Astrocyte (in vitro differentiated cells and primary cell): ENCODE data around the gene HEY2. TPM values are rescaled to one million over a fixed set of nuclear protein-coding genes. Genes with fewer than 3 reads are reported as not detected.
A peak's percentile ranks its signal among the peaks of the same experiment; 100 is the strongest.

Experiments used
- DNase-seq: peaks from one replicate; pipeline ENCODE4 v3.0.0-alpha.2; 2010; ENCODE audit warnings: low read depth
- FAIRE-seq: peaks from 2 replicates; lab custom pipeline; 2011; peaks lifted over from hg19 to GRCh38; lab: Jason Lieb, UNC
- H2AFZ ChIP-seq: 2 replicates; pipeline ENCODE4 v1.6.0; 2012; ENCODE audit warnings: low read depth, low read length, inconsistent platforms
- H3K27ac ChIP-seq: 2 replicates; pipeline ENCODE4 v1.5.1; 2011; ENCODE audit warnings: low read depth, low read length, inconsistent platforms
- H3K27me3 ChIP-seq: 2 replicates; pipeline ENCODE4 v1.6.0; 2011; ENCODE audit warnings: low read length, inconsistent platforms; ENCODE audit not compliant: insufficient read depth
- H3K36me3 ChIP-seq: 2 replicates; pipeline ENCODE4 v1.5.1; 2011; ENCODE audit warnings: low read length, inconsistent platforms; ENCODE audit not compliant: insufficient read depth
- H3K4me1 ChIP-seq: 2 replicates; pipeline ENCODE4 v1.5.1; 2011; ENCODE audit warnings: low read length, inconsistent platforms; ENCODE audit not compliant: insufficient read depth
- H3K4me2 ChIP-seq: 2 replicates; pipeline ENCODE4 v1.6.0; 2012; ENCODE audit warnings: low read length, inconsistent platforms
- H3K4me3 ChIP-seq: 2 replicates; pipeline ENCODE4 v1.5.1; 2011; ENCODE audit warnings: low read depth, mild to moderate bottlenecking, low read length, inconsistent platforms; ENCODE audit not compliant: insufficient read depth
- H3K79me2 ChIP-seq: 2 replicates; pipeline ENCODE4 v1.6.0; 2012; ENCODE audit warnings: mild to moderate bottlenecking, low read length, inconsistent platforms; ENCODE audit not compliant: insufficient read depth
- H3K9ac ChIP-seq: 2 replicates; pipeline ENCODE4 v1.6.0; 2012; ENCODE audit warnings: mild to moderate bottlenecking, low read length, inconsistent platforms
- H3K9me3 ChIP-seq: 2 replicates; pipeline ENCODE4 v1.5.1; 2012; ENCODE audit warnings: low read depth, mild to moderate bottlenecking, low read length, inconsistent platforms; ENCODE audit not compliant: insufficient read depth
- H4K20me1 ChIP-seq: 2 replicates; pipeline ENCODE4 v1.6.0; 2012; ENCODE audit warnings: low read length, inconsistent platforms; ENCODE audit not compliant: insufficient read depth
- H3K27ac Mint-ChIP-seq: one replicate; pipeline ENCODE4 v1.8.0; 2021; ENCODE audit warnings: mild to moderate bottlenecking, mixed read lengths; ENCODE audit not compliant: unreplicated experiment
- H3K27me3 Mint-ChIP-seq: one replicate; pipeline ENCODE4 v1.8.0; 2021; ENCODE audit warnings: low read depth, mixed read lengths; ENCODE audit not compliant: unreplicated experiment
- H3K36me3 Mint-ChIP-seq: one replicate; pipeline ENCODE4 v1.8.0; 2021; ENCODE audit warnings: low read depth, mixed read lengths; ENCODE audit not compliant: unreplicated experiment
- H3K4me1 Mint-ChIP-seq: one replicate; pipeline ENCODE4 v1.8.0; 2021; ENCODE audit warnings: low read depth, mixed read lengths; ENCODE audit not compliant: unreplicated experiment
- H3K4me3 Mint-ChIP-seq: one replicate; pipeline ENCODE4 v1.8.0; 2021; ENCODE audit warnings: mild to moderate bottlenecking, moderate library complexity, mixed read lengths; ENCODE audit not compliant: unreplicated experiment
- H3K9me3 Mint-ChIP-seq: one replicate; pipeline ENCODE4 v1.8.0; 2021; ENCODE audit warnings: mild to moderate bottlenecking, mixed read lengths; ENCODE audit not compliant: unreplicated experiment
- CTCF ChIP-seq: IDR thresholded peaks from 2 replicates; pipeline ENCODE4 v1.5.1; 2011; ENCODE audit warnings: low read depth, mild to moderate bottlenecking, inconsistent platforms, low read length, moderate library complexity; ENCODE audit not compliant: insufficient read depth
- EZH2 ChIP-seq: IDR thresholded peaks from 2 replicates; pipeline ENCODE4 v1.6.1; 2012; ENCODE audit warnings: mild to moderate bottlenecking, low read length, inconsistent platforms; ENCODE audit not compliant: insufficient read depth
- total RNA-seq: library from RNA; stranded (reverse); gene quantifications from 2 replicates; pipeline ENCODE4 v1.2.1, GENCODE V29; 2021

HEY2 gene
- total RNA-seq, 1 donor from 2014 or later = 1.0 TPM

DNA sequence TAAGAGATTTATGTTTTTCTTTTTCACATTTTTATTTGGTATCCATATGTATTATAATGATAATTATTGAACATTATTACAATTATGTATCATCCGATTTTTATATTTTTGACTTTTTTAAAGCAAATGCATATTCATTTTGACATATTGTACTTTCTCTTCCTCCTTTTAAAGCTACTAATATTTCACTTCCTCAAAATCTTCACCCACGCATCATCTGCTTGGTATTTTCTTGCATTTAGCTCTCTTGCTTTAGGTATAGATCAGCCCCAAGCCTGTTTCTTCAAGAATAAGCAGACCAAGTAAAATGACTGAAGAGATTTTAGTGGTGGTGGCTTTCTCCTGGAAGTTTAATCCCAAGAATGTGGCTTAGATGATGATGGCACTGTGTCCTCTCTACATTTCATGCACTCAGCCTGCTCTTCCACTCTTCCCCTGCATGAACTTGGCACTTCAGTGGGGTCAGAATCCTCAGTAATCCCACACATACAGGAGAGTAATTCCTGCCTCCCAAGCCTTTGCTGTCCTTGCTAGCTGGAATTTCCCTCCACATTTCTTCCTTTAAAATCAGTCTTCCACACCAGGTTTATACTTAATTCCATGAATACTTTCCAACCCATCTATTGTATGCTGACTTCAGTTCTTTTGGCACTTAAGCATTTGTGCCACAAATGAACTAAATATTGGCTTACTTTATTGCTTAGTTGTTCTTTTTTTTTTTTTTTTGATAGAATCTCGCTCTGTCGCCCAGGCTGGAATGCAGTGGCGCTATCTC is 49.5 kb downstream of the HEY2 start:
- Histone ChIP-seq H3K4me3 (no peak overlapping the region), H2AFZ (no peak overlapping the region), H3K36me3 (no peaks in the 10 kb centered on the region), H3K9ac (no peak overlapping the region), H3K4me2 (no peak overlapping the region), H3K27me3 (no peaks in the 10 kb centered on the region), H3K9me3 (no peaks in the 10 kb centered on the region), H3K79me2 (peaks cover 37% of the 10 kb centered on the region), H4K20me1 (no peaks in the 10 kb centered on the region), H3K4me1 (peaks cover 18% of the 10 kb centered on the region), H3K27ac (no peak overlapping the region)
- H3K9me3 Mint-ChIP-seq = no peaks in the 10 kb centered on the region
- no peak for TF ChIP-seq CTCF
- TF ChIP-seq EZH2 = no peak
- H3K27ac Mint-ChIP-seq = peak overlapping the region; percentile 90
- no peak overlapping the region for H3K4me3 Mint-ChIP-seq
- no peaks in the 10 kb centered on the region for H3K27me3 Mint-ChIP-seq
- FAIRE-seq (no peak), DNase-seq (peak; percentile 83)
- no peaks in the 10 kb centered on the region for H3K36me3 Mint-ChIP-seq
- H3K4me1 Mint-ChIP-seq = peaks cover 24% of the 10 kb centered on the region

DNA sequence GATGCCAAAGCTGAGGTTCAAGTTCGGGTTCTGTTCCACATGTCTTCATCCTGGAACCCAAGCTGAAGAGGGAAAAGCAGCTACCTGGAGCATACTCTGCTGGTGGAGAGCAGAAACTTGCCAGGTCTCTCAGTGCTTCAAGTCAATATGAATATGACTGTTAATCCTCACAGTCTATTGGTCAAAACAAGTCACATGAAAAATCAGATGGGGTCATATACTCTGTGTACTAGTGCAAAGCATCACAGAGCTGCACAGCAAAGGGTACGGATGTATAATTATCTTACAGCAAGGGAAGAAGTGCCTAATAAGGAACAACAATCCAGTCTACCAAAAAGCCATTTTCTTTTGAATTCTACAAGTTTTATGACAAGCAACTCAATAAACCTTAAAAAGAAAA is 53.0 kb downstream of the HEY2 start:
- DNase-seq (no peak), FAIRE-seq (peak; percentile 41)
- no peak overlapping the region for H3K27ac ChIP-seq
- no peaks in the 10 kb centered on the region for H3K27me3 ChIP-seq
- Mint-ChIP-seq H3K27me3 (no peaks in the 10 kb centered on the region), H3K4me3 (no peak overlapping the region), H3K36me3 (peaks cover 3% of the 10 kb centered on the region), H3K9me3 (no peaks in the 10 kb centered on the region), H3K27ac (no peak overlapping the region), H3K4me1 (peaks cover 24% of the 10 kb centered on the region)
- H3K4me2 ChIP-seq = no peak overlapping the region
- TF ChIP-seq CTCF = no peak
- no peak for TF ChIP-seq EZH2
- no peak overlapping the region for H3K9ac ChIP-seq
- peaks cover 14% of the 10 kb centered on the region for H3K4me1 ChIP-seq
- H2AFZ ChIP-seq = no peak overlapping the region
- no peaks in the 10 kb centered on the region for H3K36me3 ChIP-seq
- H3K4me3 ChIP-seq = no peak overlapping the region
- no peaks in the 10 kb centered on the region for H3K9me3 ChIP-seq
- H4K20me1 ChIP-seq = peaks cover 3% of the 10 kb centered on the region
- peaks cover 17% of the 10 kb centered on the region for H3K79me2 ChIP-seq

DNA sequence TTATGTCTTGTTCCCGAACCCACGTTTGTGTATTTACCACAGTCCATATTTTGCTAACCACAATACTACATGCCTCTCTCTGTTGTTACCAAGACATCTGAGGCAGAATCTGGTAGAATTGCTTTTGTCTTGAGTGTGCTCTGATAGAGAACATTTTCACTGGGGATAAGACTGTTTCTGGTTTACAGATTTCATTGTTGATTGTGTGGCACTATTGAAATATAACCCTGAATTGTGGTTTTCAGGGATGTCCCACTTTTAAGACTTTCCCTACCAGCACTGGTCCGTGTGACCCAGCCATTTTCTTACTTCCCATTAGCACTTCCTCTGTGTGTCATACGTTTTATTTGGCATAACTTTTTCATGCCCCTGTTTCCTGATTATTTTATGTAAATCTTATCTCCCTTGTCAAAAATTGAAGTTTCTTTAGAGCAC is 53.5 kb downstream of the HEY2 start:
- Histone ChIP-seq H3K4me2 (peak overlapping the region; percentile 40), H3K27ac (peak overlapping the region; percentile 20), H2AFZ (no peak overlapping the region), H3K9me3 (no peaks in the 10 kb centered on the region), H4K20me1 (peaks cover 3% of the 10 kb centered on the region), H3K4me1 (peaks cover 14% of the 10 kb centered on the region), H3K79me2 (peaks cover 14% of the 10 kb centered on the region), H3K36me3 (no peaks in the 10 kb centered on the region), H3K9ac (peak overlapping the region; percentile 35), H3K27me3 (no peaks in the 10 kb centered on the region), H3K4me3 (no peak overlapping the region)
- Mint-ChIP-seq H3K27ac (no peak overlapping the region), H3K4me3 (peak overlapping the region; percentile 2), H3K4me1 (peaks cover 26% of the 10 kb centered on the region), H3K9me3 (no peaks in the 10 kb centered on the region), H3K27me3 (no peaks in the 10 kb centered on the region), H3K36me3 (peaks cover 3% of the 10 kb centered on the region)
- FAIRE-seq (no peak), DNase-seq (peak; percentile 74)
- TF ChIP-seq EZH2 (no peak), CTCF (no peak)
